Gastrocnemius medialis (tissue), 4 donors: ENCODE measurements around the gene SLC22A31.
"Not testable (repeated sequence)": the region's sequence is repeated elsewhere in the genome, so short reads cannot be mapped to it uniquely, and the experiment has no call there.

Source experiments
- POLR2A ChIP-seq, 2 donors: fragments of 450-650 bp; IDR thresholded peaks; one replicate each; pipeline ENCODE4 v1.6.1; 2017; ENCODE audit warnings: antibody characterized with exemption in 2 of 2, mild to moderate bottlenecking in 2 of 2, moderate library complexity in 2 of 2
- TF ChIP-seq, protein P1 (sequence below), 5 experiments: fragments of 450-650 bp in 3 of 5; fragments of 200-600 bp in 2 of 5; sonication (generic) in 2 of 5; IDR thresholded peaks in 4 of 5; conservative IDR thresholded peaks in 1 of 5; 1 replicate in 4 of 5; 2 replicates in 1 of 5; pipeline ENCODE4 v1.5.1; 2016 to 2019; ENCODE audit warnings: antibody characterized with exemption in 5 of 5, mild to moderate bottlenecking in 3 of 5, moderate library complexity in 3 of 5

DNA sequence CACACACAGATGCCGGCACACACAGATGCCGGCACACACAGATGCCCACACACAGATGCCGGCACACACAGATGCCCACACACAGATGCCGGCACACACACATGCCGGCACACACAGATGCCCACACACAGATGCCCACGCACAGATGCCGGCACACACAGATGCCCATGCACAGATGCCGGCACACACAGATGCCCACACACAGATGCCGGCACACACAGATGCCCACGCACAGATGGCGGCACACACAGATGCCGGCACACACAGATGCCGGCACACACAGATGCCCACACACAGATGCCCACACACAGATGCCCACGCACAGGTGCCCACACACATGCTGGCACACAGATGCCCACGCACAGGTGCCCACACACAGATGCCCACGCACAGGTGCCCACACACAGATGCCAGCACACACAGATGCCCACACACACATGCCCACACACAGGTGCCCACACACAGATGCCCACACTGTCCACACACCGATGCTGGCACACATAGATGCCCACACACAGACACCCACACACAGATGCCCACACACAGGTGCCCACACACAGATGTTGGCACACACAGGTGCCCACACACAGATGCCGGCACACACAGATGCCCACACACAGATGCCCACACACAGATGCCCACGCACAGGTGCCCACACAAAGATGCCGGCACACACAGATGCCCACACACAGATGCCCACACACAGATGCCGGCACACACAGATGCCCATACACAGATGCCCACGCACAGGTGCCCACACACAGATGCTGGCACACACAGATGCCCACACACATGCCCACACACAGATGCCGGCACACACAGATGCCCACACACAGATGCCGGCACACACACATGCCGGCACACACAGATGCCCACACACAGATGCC, 11.6 kb downstream of the SLC22A31 start:
- TF ChIP-seq, protein P1, sequence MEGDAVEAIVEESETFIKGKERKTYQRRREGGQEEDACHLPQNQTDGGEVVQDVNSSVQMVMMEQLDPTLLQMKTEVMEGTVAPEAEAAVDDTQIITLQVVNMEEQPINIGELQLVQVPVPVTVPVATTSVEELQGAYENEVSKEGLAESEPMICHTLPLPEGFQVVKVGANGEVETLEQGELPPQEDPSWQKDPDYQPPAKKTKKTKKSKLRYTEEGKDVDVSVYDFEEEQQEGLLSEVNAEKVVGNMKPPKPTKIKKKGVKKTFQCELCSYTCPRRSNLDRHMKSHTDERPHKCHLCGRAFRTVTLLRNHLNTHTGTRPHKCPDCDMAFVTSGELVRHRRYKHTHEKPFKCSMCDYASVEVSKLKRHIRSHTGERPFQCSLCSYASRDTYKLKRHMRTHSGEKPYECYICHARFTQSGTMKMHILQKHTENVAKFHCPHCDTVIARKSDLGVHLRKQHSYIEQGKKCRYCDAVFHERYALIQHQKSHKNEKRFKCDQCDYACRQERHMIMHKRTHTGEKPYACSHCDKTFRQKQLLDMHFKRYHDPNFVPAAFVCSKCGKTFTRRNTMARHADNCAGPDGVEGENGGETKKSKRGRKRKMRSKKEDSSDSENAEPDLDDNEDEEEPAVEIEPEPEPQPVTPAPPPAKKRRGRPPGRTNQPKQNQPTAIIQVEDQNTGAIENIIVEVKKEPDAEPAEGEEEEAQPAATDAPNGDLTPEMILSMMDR (IDR thresholded peaks at IDR 0.05 in 4 of 5, conservative IDR thresholded peaks at IDR 0.05 in 1 of 5): not testable (repeated sequence)
- TF ChIP-seq POLR2A (IDR thresholded peaks at IDR 0.05): not testable (repeated sequence)
